ENCODE measurements around the gene RPS24.

RPS24 gene

DNA sequence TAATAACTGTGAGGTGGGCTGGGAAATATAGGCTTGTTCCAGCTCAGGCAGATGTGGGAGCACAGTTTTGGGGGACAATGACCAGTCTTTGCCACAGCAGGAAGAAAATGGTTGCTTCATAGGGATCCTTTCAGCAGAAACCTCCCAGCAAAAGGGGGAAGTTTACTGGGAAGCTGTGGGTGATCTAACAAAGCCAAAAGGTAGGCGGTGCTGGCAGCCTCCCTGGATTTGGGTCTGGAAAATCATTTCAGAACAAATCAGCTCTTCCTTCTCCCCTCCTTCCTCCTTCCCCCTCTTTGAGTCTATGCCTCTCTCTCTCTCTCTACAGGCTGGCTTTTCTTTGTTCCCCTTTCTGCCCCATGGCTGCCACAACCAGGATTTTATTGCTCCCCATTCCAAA lies 16.2 kb downstream of the RPS24 start:
- no peak for DNase-seq (ENCODE audit: low read depth)
- TF ChIP-seq MAX (IDR thresholded peaks at IDR 0.05; ENCODE audit: low read depth, low read length) (no peak), CTCF (IDR thresholded peaks at IDR 0.05; ENCODE audit: low read depth, low read length) (no peak), MYC (IDR thresholded peaks at IDR 0.05; ENCODE audit: low read depth, low read length) (no peak), POLR2A (IDR thresholded peaks at IDR 0.05; ENCODE audit: extremely low read depth, insufficient read length) (no peak)
- H3K4me3 ChIP-seq (ENCODE audit: low read depth, low read length) = no peak overlapping the region

- DNase-seq (ENCODE audit: low read depth) = no peak
- no peak overlapping the region for H3K4me3 ChIP-seq (ENCODE audit: low read depth, low read length)
- TF ChIP-seq MAX (IDR thresholded peaks at IDR 0.05; ENCODE audit: low read depth, low read length) = no peak
- no peak for TF ChIP-seq MYC (IDR thresholded peaks at IDR 0.05; ENCODE audit: low read depth, low read length)
- TF ChIP-seq POLR2A (IDR thresholded peaks at IDR 0.05; ENCODE audit: extremely low read depth, insufficient read length) = no peak
- TF ChIP-seq CTCF (IDR thresholded peaks at IDR 0.05; ENCODE audit: low read depth, low read length) = no peak
These were observed 19.7 kb downstream of the RPS24 start for GRCh38 chr10:78053211-78053868.

DNA sequence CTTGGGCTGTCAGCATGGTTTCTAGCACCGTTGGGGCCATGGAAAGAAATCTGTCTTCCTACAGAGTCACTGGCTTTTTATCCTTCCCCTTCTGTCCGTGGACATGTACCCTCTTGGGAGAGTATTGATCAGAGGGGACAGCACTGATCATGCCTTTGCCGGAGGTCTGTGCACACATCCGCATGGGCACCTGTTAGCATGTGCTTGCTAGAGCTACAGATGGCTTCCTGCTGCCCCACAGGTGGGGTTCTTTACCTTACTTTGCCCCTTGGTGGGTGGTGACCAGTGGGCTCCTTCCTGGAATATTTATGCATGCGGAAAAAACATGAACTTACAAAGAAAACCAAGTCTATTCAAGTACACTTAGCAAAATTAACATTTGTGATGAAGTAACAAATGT lies 24.9 kb downstream of the RPS24 start:
- H3K4me3 ChIP-seq (ENCODE audit: low read depth, low read length) = no peak overlapping the region
- no peak for TF ChIP-seq MYC (IDR thresholded peaks at IDR 0.05; ENCODE audit: low read depth, low read length)
- no peak for TF ChIP-seq POLR2A (IDR thresholded peaks at IDR 0.05; ENCODE audit: extremely low read depth, insufficient read length)
- no peak for TF ChIP-seq CTCF (IDR thresholded peaks at IDR 0.05; ENCODE audit: low read depth, low read length)
- no peak for TF ChIP-seq MAX (IDR thresholded peaks at IDR 0.05; ENCODE audit: low read depth, low read length)
- no peak for DNase-seq (ENCODE audit: low read depth)

DNA sequence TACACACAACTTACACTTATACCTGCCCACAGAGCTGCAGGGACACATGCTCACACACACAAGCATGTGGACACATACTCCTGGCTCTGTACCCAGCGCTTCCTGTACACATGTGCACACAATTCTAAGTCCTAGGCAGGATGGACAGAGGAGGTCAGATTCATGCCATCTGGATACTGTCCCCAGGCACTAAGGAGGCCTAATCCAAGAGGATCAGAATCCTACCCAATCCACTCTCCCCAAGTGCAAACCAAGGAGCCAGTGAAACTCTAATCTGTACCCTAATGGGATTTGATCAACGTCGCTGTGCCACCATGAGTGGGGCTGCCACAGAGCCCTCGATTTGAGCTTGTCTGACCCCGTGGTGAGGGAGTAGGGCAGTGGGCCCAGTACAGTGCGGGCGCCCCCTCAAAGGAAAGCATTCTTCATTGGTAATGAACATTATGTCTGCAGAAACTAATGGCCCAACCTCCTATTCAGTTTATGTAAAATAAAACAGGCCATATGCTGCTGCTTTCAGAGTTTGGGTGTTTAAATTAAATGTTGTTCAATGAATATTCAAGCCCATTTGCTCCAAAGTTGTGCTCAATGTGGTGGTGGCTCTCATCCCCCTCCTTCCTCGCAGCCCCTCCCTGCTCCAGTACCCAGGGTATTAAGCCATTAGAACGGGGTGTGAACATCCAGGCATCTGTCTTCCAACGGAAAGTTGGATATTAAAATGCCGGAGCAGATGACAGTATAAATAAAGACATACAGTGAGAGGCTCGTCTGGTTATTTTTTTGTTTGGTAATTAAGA lies 26.4 kb downstream of the RPS24 start:
- H3K4me3 ChIP-seq (ENCODE audit: low read depth, low read length) = no peak overlapping the region
- no peak for DNase-seq (ENCODE audit: low read depth)
- no peak for TF ChIP-seq MYC (IDR thresholded peaks at IDR 0.05; ENCODE audit: low read depth, low read length)
- TF ChIP-seq CTCF (IDR thresholded peaks at IDR 0.05; ENCODE audit: low read depth, low read length) = no peak

DNA sequence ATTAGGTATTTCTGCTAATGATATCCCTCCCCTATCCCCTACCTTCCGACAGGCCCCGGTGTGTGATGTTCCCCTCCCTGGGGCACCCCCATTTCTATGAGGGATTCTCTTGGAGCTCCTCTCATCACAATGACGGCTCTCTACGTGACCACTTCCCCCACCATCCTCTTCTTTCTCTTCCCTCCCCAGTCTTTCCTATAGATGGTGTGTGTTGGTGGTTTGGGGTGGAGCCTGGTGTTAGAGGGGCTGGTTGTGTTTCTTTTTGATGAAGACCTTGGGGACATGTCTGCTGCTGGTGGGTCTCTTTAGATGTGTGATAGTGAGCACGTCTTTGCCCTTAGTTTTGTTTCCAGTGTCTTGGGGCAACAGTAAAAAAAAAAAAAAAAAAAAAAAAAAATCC lies 28.6 kb downstream of the RPS24 start:
- no peak for TF ChIP-seq MYC (IDR thresholded peaks at IDR 0.05; ENCODE audit: low read depth, low read length)
- TF ChIP-seq POLR2A (IDR thresholded peaks at IDR 0.05; ENCODE audit: extremely low read depth, insufficient read length) = no peak
- TF ChIP-seq MAX (IDR thresholded peaks at IDR 0.05; ENCODE audit: low read depth, low read length) = no peak
- TF ChIP-seq CTCF (IDR thresholded peaks at IDR 0.05; ENCODE audit: low read depth, low read length) = no peak
- DNase-seq (ENCODE audit: low read depth) = no peak
- H3K4me3 ChIP-seq (ENCODE audit: low read depth, low read length) = no peak overlapping the region

Data from NB4 (cell line).